ENCODE measurements around the gene HACD1.

- TF ChIP-seq TAF1 (IDR thresholded peaks at IDR 0.05; ENCODE audit: borderline replicate concordance, low read depth, low read length) (no peak), CTCF (IDR thresholded peaks at IDR 0.05 in 2 of 3, conservative IDR thresholded peaks at IDR 0.05 in 1 of 3; ENCODE audit: control insufficient read depth in 2 of 3, extremely low read depth in 1 of 3, insufficient read depth in 1 of 3, low read depth in 3 of 3, low read length in 3 of 3) (no peak), RBBP5 (conservative IDR thresholded peaks at IDR 0.05) (no peak), ZNF592 (IDR thresholded peaks at IDR 0.05) (no peak), POLR2AphosphoS2 (IDR thresholded peaks at IDR 0.05; ENCODE audit: low read depth, low read length) (no peak), REST (IDR thresholded peaks at IDR 0.05; ENCODE audit: low read depth, low read length) (no peak), NFYB (IDR thresholded peaks at IDR 0.05; ENCODE audit: insufficient read depth, low read depth, low read length) (no peak)
- TF ChIP-seq, protein P1, sequence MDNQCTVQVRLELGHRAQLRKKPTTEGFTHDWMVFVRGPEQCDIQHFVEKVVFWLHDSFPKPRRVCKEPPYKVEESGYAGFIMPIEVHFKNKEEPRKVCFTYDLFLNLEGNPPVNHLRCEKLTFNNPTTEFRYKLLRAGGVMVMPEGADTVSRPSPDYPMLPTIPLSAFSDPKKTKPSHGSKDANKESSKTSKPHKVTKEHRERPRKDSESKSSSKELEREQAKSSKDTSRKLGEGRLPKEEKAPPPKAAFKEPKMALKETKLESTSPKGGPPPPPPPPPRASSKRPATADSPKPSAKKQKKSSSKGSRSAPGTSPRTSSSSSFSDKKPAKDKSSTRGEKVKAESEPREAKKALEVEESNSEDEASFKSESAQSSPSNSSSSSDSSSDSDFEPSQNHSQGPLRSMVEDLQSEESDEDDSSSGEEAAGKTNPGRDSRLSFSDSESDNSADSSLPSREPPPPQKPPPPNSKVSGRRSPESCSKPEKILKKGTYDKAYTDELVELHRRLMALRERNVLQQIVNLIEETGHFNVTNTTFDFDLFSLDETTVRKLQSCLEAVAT (IDR thresholded peaks at IDR 0.05), result no peak
These were observed 36.3 kb downstream of the HACD1 start for GRCh38 chr10:17580885-17581284.

All from GM12878 (cell line).